ENCODE measurements around the gene CSGALNACT2.
"Not testable (repeated sequence)": the region's sequence is repeated elsewhere in the genome, so short reads cannot be mapped to it uniquely, and the experiment has no call there.

The CSGALNACT2 gene

DNA sequence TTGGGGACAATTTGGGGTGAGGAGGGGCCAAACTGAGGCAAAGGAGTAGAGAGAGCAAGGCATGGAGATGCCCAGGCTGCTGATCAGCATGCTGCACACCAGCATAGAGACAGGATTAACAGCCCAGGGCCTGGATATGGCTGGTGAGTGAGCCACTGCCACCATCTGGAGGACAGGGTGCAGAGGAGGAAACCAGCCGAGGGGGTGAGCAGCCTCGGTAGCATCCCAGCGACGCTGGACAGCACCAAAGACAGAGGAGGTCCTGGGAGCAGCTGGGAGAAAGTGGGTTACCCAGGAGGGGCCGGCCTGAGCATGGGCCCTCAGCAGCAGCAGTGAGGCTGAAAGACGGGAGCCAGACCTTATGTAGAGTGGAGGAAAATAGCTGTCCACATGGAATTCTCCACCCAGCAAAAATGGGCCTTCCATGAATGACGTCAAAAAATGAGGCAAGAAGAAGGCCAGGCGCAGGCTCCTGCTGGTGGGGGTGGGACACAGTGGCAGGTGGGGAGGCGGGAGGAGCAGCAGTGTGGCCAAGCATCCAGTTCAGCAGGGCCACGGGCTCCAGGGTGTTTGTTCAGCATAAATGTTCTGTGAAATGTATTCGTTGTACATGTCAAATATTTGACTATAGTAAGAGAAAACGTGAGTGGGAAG is 44.7 kb upstream of the CSGALNACT2 start:
- TF ChIP-seq, protein P1, sequence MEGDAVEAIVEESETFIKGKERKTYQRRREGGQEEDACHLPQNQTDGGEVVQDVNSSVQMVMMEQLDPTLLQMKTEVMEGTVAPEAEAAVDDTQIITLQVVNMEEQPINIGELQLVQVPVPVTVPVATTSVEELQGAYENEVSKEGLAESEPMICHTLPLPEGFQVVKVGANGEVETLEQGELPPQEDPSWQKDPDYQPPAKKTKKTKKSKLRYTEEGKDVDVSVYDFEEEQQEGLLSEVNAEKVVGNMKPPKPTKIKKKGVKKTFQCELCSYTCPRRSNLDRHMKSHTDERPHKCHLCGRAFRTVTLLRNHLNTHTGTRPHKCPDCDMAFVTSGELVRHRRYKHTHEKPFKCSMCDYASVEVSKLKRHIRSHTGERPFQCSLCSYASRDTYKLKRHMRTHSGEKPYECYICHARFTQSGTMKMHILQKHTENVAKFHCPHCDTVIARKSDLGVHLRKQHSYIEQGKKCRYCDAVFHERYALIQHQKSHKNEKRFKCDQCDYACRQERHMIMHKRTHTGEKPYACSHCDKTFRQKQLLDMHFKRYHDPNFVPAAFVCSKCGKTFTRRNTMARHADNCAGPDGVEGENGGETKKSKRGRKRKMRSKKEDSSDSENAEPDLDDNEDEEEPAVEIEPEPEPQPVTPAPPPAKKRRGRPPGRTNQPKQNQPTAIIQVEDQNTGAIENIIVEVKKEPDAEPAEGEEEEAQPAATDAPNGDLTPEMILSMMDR (IDR thresholded peaks at IDR 0.05) = no peak
- Histone ChIP-seq H3K27me3 (peaks cover 0 to 59% of the 10 kb centered on the region in 2 donors), H3K27ac (no peak overlapping the region), H3K36me3 (no peaks in the 10 kb centered on the region), H3K4me3 (no peak overlapping the region), H3K9me3 (no peaks in the 10 kb centered on the region), H3K4me1 (no peaks in the 10 kb centered on the region)
- intact Hi-C loops (cut with DNase I; ENCODE audit: low total_unique reads) = no loop called here
- DNase-seq = no peak

DNA sequence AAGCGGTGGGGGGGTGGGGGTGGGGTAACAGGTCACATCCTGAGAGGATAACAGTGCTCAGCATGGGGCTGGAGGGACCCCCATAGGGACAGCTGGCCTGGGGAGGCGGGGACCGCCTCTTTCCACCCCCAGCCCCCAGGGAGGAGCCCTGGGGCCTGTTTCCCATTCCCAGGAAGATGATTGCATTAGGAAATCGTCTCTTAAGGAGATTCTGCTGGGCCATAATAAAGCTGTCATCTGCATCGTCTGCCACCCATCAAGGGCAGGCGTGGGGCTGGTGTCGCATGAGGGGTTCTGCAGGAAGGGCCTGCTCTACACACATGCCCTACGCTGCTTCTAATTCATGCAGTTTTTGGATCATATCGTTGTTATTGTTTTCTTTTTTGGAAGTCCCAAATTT is 44.2 kb upstream of the CSGALNACT2 start:
- Histone ChIP-seq H3K27me3 (peaks cover 0 to 56% of the 10 kb centered on the region in 2 donors), H3K4me1 (no peaks in the 10 kb centered on the region), H3K36me3 (no peaks in the 10 kb centered on the region), H3K4me3 (no peak overlapping the region), H3K27ac (no peak overlapping the region), H3K9me3 (no peaks in the 10 kb centered on the region)
- intact Hi-C loops (cut with DNase I; ENCODE audit: low total_unique reads) = no loop called here
- TF ChIP-seq, protein P1 (IDR thresholded peaks at IDR 0.05) = no peak
- DNase-seq = no peak

DNA sequence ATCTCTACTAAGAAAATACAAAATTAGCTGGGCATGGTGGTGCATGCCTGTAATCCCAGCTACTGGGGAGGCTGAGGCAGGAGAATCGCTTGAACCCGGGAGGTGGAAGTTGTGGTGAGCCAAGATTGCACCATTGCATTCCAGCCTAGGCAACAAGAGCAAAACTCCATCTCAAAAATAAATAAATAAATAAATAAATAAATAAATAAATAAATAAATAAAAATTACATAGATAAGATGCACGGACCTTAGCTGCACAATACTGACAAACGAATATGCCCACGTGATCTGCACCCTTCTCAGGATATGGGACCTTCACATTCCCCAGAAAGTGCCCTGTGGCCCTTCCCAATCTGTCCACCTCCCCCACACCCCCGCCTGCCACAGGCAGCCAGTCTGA is 38.9 kb upstream of the CSGALNACT2 start:
- H3K4me3 ChIP-seq; H3K9me3 ChIP-seq; H3K27ac ChIP-seq; intact Hi-C loops (cut with DNase I; ENCODE audit: low total_unique reads); H3K4me1 ChIP-seq; DNase-seq; H3K36me3 ChIP-seq: not testable (repeated sequence)
- H3K27me3 ChIP-seq = peaks cover 0 to 75% of the 10 kb centered on the region in 2 donors

DNA sequence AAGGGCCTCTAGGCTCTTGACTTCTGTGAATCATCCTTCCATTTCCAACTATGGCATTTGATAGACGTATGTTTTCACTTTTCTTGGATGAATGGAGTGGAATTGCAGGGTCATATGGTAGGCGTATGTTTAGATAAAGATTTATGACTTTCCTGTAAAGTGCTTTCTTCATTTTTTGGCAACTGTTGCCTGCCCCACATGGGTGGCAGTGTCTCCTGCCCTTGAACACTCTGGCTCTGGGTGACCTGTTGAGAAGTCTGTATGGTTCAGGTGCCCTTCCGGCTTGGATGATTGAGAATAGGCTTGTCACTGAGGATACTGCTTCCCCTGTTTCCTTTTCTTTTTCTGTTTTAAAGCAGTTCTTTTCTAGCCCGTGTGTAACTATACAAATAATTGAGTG is 38.3 kb upstream of the CSGALNACT2 start:
- Histone ChIP-seq H3K27me3 (peaks cover 0 to 75% of the 10 kb centered on the region in 2 donors), H3K27ac (no peak overlapping the region), H3K36me3 (no peaks in the 10 kb centered on the region), H3K4me3 (no peak overlapping the region), H3K4me1 (peaks cover 0 to 6% (median 5%) of the 10 kb centered on the region in 4 donors), H3K9me3 (no peaks in the 10 kb centered on the region)
- no peak for DNase-seq
- intact Hi-C loops (cut with DNase I; ENCODE audit: low total_unique reads) = no loop called here
- TF ChIP-seq, protein P1 (IDR thresholded peaks at IDR 0.05) = no peak

DNA sequence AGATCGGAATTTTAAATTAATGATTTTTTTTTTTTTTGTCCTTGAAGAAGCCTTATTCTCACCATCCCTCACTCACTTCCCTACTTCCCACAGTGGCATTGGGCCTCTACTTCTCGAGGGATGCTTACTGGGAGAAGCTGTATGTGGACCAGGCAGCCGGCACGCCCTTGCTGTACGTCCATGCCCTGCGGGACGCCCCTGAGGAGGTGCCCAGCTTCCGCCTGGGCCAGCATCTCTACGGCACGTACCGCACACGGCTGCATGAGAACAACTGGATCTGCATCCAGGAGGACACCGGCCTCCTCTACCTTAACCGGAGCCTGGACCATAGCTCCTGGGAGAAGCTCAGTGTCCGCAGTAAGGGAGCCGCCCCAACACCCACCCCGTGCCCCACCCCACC is 37.9 kb upstream of the CSGALNACT2 start:
- TF ChIP-seq, protein P1 (IDR thresholded peaks at IDR 0.05) = no peak
- no peak overlapping the region for H3K4me3 ChIP-seq
- intact Hi-C loops (cut with DNase I; ENCODE audit: low total_unique reads) = no loop called here
- no peaks in the 10 kb centered on the region for H3K36me3 ChIP-seq
- no peak overlapping the region for H3K27ac ChIP-seq
- no peak for DNase-seq
- H3K4me1 ChIP-seq = peaks cover 0 to 11% (median 9%) of the 10 kb centered on the region in 4 donors
- H3K9me3 ChIP-seq = no peaks in the 10 kb centered on the region
- peaks cover 0 to 72% of the 10 kb centered on the region in 2 donors for H3K27me3 ChIP-seq

DNA sequence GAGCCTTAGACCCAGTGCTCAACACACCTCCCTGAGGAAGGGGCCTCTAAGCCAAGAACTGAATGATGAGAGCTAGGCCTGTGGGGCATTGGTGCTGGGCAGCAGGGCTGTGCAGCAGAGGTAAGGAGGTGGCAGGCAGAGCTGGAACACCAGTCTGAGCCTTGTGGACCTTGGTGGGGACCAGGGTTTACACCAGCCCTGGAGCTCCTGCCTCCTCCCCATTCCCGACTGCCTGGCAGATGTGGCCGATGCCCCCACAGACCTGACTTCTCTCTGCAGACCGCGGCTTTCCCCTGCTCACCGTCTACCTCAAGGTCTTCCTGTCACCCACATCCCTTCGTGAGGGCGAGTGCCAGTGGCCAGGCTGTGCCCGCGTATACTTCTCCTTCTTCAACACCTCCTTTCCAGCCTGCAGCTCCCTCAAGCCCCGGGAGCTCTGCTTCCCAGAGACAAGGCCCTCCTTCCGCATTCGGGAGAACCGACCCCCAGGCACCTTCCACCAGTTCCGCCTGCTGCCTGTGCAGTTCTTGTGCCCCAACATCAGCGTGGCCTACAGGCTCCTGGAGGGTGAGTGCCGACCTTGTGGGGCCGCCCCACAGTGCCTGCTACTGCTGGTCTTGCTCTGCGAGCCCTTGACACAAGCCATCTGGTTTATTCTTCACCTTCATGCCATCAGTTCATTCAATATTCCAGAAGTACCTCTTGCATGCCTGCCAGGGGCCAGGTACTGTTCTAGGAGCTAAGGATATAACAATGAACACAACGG is 36.0 kb upstream of the CSGALNACT2 start:
- Histone ChIP-seq H3K27me3 (peaks cover 0 to 55% of the 10 kb centered on the region in 2 donors), H3K4me1 (peaks cover 0 to 15% (median 11%) of the 10 kb centered on the region in 4 donors), H3K27ac (no peak overlapping the region), H3K9me3 (no peaks in the 10 kb centered on the region), H3K4me3 (no peak overlapping the region), H3K36me3 (no peaks in the 10 kb centered on the region)
- intact Hi-C loops (cut with DNase I; ENCODE audit: low total_unique reads) = no loop called here
- TF ChIP-seq, protein P1 (IDR thresholded peaks at IDR 0.05) = no peak
- DNase-seq = no peak

Measured in tibial artery (tissue), 4 donors.